Activated CD8-positive, alpha-beta memory T cell treated with anti-CD3 and anti-CD28 coated beads for 24 hours (primary cell): Measurements from ENCODE around the gene INPP5D.
"Not testable (repeated sequence)": the region's sequence is repeated elsewhere in the genome, so short reads cannot be mapped to it uniquely, and the experiment has no call there.

ENCODE experiments used
- DNase-seq: peaks from one replicate; pipeline ENCODE4 v3.0.0-alpha.2; 2020

Gene INPP5D

DNA sequence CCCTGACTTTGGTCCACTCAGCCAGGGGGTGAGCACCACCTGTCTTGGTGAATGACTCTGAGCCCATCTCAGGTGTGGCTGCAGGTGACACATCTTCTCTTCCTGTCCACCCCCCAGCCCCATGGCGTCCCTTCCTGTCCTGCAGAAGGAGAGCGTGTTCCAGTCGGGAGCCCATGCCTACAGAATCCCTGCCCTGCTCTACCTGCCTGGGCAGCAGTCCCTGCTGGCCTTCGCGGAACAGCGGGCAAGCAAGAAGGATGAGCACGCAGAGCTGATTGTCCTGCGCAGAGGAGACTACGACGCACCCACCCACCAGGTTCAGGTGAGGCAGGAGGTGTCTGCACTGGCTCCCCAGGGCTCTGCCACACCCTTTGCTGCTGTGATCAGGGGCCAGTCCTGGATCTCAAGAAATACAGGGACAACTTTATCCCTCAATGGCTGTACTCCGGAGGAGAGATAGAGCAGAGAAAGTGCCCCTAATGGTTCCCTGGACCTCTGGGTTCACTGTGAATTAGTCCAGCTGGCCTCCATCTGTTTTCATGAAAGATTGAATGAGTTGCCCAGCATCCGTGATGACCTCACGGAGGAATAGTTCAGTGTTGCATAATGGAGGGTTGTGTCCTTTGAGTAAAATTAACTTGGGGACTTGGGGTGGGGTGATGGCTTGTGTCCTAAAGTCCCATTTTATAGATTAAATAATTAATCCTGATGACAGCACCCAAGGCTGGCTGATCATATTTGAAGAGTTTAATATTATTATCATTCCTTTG is 27.4 kb upstream of the INPP5D start, which contains the start of gene NEU2:
NEU2 (plus strand) TSS at position 122 of the 770 bp plus-strand sequence; CDS start at position 122, 0 bp downstream.
- DNase-seq = no peak

DNA sequence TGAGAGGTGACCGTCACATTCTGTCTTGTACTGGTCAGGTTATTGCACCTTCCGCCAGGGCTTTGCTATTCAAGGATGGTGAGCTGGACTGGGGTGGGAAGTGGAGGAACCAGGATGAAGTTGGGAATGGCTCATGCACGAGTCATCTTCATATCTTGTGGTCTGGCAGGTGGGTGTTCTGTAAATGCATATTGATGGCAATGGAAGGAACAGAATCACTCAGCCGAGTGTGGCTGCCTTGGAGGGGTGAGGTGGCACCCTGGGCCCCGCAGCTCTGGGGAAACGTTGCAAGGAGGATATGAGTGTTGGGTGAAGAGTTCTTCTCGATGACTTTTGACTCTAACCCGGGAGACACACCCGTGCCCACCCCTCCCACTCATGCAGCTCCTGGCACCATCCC is 26.5 kb upstream of the INPP5D start:
- no peak for DNase-seq

DNA sequence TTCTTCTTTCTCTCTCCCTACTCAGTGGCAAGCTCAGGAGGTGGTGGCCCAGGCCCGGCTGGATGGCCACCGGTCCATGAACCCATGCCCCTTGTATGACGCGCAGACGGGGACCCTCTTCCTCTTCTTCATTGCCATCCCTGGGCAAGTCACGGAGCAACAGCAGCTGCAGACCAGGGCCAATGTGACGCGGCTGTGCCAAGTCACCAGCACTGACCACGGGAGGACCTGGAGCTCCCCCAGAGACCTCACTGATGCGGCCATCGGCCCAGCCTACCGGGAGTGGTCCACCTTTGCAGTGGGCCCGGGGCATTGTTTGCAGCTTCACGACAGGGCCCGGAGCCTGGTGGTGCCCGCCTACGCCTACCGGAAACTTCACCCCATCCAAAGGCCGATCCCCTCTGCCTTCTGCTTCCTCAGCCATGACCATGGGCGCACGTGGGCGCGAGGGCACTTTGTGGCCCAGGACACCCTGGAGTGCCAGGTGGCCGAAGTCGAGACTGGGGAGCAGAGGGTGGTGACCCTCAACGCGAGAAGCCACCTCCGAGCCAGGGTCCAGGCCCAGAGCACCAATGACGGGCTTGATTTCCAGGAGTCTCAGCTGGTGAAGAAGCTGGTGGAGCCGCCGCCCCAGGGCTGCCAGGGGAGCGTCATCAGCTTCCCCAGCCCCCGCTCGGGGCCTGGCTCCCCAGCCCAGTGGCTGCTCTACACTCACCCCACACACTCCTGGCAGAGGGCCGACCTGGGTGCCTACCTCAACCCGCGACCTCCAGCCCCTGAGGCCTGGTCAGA is 25.9 kb upstream of the INPP5D start:
- DNase-seq = no peak

DNA sequence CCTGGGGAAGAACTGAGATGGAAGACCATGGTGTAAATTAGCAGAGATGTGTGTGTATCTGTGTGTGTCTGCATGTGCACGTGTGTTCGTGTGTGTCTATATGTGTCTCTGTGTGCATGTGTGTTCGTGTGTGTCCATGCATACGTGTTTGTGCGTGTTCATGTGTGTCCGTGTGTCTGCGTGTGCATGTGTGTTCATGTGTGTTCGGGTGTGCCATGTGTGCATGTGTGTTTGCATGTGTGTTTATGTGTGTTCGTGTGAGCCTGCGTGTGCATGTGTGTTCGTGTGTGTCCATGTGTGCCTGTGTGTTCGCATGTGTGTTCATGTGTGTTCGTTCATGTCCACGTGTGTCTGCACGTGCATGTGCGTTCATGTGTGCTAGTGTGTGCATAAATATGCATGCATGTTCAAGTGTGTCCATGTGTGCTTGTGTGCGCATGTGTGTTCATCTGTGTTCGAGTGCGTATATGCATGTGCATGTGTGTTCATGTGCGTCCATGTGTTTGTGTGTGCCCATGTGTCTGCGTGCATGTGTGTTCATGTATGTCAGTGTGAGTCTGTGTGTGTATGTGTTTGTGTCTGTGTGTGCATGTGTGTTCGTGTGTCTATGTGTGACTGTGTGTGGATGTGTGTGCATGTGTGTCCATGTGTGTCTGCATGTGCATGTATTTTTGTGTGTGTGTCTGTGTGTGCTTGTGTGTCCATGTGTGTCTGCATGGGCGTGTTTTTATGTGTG is 24.5 kb upstream of the INPP5D start:
- no peak for DNase-seq

GRCh38 chr2:233036162-233036838 is 23.8 kb upstream of the INPP5D start:
- no peak for DNase-seq

GRCh38 chr2:233037078-233037477 is 23.1 kb upstream of the INPP5D start:
- DNase-seq = no peak

DNA sequence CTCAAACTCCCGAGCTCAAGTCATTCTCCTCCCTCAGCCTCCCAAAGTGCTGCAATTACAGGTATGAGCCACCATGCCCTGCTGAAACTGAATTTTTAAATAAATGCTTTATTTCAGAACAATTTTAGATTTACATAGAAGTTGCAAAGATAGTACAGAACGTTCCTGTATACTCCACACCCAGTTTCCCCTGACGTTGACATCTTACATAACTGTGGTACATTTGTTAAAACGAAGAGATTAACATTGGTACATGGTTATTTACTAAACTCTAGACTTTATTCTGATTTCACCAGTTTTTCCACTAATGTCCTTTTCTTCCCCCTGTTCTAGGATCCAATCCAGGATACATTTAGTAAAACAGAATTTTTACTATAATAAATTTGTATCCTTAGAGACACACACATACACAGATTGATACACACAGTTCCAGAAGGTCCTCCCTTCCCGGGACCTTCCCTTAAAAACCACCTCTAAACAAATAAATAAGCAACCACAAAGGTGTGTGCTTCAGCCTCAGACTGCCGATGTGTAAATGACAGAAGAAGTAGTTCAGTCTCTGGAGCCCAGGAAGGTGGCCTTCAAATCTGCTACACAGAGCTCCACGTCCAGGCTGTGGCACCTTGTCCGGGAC is 20.8 kb upstream of the INPP5D start:
- DNase-seq = no peak

- no peak for DNase-seq
Observed at GRCh38 chr2:233039846-233040530, 20.2 kb upstream of the INPP5D start.

DNA sequence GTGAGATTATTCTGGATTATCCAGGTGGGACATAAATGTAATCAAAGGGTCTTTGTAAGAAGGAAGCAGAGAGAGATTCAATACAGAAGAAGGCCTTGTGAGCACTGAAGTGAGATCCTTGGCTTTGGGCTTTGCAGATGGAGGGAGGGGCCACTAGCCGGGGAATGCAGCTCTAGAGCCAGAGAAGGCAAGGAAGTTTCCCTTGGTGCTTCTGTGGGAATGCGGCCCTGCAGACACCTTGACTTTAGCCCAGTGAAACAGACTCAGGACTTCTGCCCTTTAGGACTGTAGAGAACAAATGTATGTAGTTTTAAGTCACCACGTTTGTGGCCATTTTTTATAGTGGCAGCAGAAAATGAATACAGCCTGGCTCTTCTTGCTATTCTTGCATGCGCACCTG is 19.6 kb upstream of the INPP5D start:
- DNase-seq = no peak

GRCh38 chr2:233041722-233042323 is 18.3 kb upstream of the INPP5D start:
- DNase-seq = no peak

GRCh38 chr2:233042549-233042948 is 17.6 kb upstream of the INPP5D start:
- no peak for DNase-seq

DNA sequence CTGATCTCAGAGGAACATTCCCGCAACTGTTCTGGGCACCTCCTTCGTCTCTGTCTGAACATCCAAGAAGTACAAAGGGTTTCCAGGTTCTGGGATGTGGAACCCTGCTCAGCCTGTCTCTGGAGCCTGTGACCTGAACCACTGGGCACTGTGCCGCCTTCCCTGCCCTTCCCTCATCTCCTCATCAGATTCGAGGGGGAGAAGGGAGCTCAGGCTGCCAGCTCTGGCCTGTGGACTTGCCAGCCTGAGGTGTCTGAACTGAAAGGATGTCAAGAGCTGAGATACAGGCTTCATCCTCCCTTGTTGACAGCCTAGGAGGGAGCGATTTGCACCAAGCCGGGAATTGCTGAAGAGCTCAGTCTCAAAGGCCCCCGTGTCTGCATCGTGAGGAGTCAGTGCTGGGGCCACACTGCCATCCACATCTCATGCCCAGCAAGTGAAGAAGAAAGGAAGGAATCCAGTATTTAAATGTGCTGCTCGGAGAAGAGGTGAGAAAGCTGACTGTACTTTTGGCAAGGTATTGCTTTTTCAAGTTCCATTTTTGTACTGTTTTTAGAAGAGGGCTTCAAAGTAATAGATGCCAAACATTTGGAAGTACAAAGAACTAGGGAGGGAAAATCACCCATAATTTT is 15.1 kb upstream of the INPP5D start:
- no peak for DNase-seq

GRCh38 chr2:233047206-233047605 is 12.9 kb upstream of the INPP5D start:
- no peak for DNase-seq

DNA sequence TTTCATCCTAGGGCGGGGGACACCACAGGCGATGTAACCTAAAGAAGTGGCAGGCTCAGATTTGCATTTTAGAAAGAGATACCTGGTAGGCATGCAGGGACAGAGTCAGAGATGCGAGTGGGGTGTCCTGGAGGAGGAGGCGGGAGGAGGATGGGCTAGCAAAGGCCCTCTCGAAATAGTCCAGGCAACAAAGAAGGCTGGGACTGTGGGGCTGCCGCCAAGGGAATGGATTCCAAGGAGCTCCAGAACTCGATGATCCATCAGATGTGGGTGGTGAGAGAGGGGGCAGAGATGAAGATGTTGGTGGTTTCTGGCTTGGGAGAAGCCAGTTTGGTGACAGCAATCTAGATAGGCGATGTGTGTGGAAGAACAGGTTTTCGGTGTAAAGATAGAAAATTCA is 12.5 kb upstream of the INPP5D start:
- no peak for DNase-seq

- no peak for DNase-seq
Observed at GRCh38 chr2:233048569-233049193, 11.5 kb upstream of the INPP5D start.

DNA sequence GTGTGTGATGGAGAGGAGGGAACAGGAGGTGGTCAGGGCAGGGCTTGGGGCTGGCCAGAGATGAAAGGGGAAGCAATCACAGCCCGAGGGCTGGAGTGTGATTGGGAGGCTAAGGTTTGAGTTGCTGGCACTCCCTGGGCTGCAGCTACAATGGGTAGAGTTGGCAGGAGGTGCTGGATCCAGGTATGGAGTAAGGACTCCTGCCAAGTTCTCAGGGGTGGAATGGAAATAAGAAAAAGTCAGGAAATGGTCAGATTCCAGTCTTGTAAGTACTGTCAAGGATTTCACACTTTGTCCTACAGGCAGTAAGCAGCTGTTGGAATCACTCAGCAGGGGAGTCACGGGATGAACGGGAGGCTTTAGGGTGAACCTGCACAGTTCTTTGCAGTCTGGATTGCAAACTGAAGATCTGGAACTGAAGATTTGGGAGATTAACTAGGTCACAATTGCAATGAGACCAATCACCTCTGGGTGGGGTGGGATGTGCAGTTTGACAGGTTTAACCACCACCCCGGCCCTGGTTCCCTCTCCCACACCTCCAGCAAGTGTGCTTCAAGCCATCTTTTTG is 10.9 kb upstream of the INPP5D start:
- no peak for DNase-seq

GRCh38 chr2:233051241-233052149 is 8.6 kb upstream of the INPP5D start:
- DNase-seq = no peak

GRCh38 chr2:233052517-233052916 is 7.6 kb upstream of the INPP5D start:
- DNase-seq = not testable (repeated sequence)
